DND-41 (cell line): ENCODE results near the gene SP2.

Source experiments
- CTCF ChIP-seq: IDR thresholded peaks from 2 replicates; pipeline ENCODE4 v1.5.1; 2012; ENCODE audit warnings: borderline replicate concordance, low read length, moderate library complexity, mild to moderate bottlenecking; ENCODE audit not compliant: poor library complexity, severe bottlenecking; ENCODE audit errors: extremely low read depth
- EZH2 ChIP-seq: IDR thresholded peaks from 3 replicates; pipeline ENCODE4 v1.6.1; 2012; ENCODE audit warnings: borderline replicate concordance, low read depth, mild to moderate bottlenecking, moderate library complexity, low read length, inconsistent platforms; ENCODE audit not compliant: severe bottlenecking

- TF ChIP-seq CTCF (no peak), EZH2 (no peak)
Observed at GRCh38 chr17:47883589-47884426, 12.2 kb upstream of the SP2 start.
